OCI-LY1 (cell line): ENCODE measurements around the gene ZNF608.

Source experiments
- H2AFZ ChIP-seq: fragments of 200-600 bp; sonication (generic), shearing (Covaris generic); 2 replicates; pipeline ENCODE4 v1.6.0; 2014; ENCODE audit warnings: antibody characterized with exemption, mild to moderate bottlenecking, low read length
- H3F3A ChIP-seq: fragments of 200-600 bp; sonication (generic), shearing (Covaris generic); 2 replicates; pipeline ENCODE4 v1.6.0; 2014; ENCODE audit warnings: mild to moderate bottlenecking, antibody characterized with exemption, low read length, moderate library complexity; ENCODE audit not compliant: insufficient read depth
- H3K27ac ChIP-seq: fragments of 200-600 bp; sonication (generic); 2 replicates; pipeline ENCODE4 v1.5.1; 2014; ENCODE audit warnings: low read length, mixed run types, mild to moderate bottlenecking, low read depth; ENCODE audit not compliant: poor library complexity, severe bottlenecking
- H3K27me3 ChIP-seq: fragments of 200-600 bp; sonication (generic); 2 replicates; pipeline ENCODE4 v1.6.0; 2014; ENCODE audit warnings: antibody characterized with exemption, mild to moderate bottlenecking, low read length, moderate library complexity; ENCODE audit not compliant: insufficient read depth
- H3K36me3 ChIP-seq: fragments of 200-600 bp; sonication (generic); 2 replicates; pipeline ENCODE4 v1.6.1; 2014; ENCODE audit warnings: mild to moderate bottlenecking, antibody characterized with exemption, low read length, moderate library complexity, mixed read lengths; ENCODE audit not compliant: insufficient read depth
- H3K4me1 ChIP-seq: fragments of 200-600 bp; sonication (generic); 2 replicates; pipeline ENCODE4 v1.5.1; 2014; ENCODE audit warnings: mild to moderate bottlenecking, low read length, moderate library complexity; ENCODE audit not compliant: insufficient read depth, severe bottlenecking
- H3K4me2 ChIP-seq: fragments of 200-600 bp; sonication (generic), shearing (Covaris generic); 2 replicates; pipeline ENCODE4 v1.6.1; 2014; ENCODE audit warnings: low read length
- H3K4me3 ChIP-seq: fragments of 200-600 bp; sonication (generic); 2 replicates; pipeline ENCODE4 v1.5.1; 2014; ENCODE audit warnings: low read length, low read depth, mild to moderate bottlenecking, mixed read lengths; ENCODE audit not compliant: poor library complexity, severe bottlenecking
- H3K79me2 ChIP-seq: fragments of 200-600 bp; shearing (Covaris generic); 2 replicates; pipeline ENCODE4 v1.6.1; 2016; ENCODE audit warnings: mixed run types, low read length, mixed read lengths; ENCODE audit not compliant: insufficient read depth
- H3K9ac ChIP-seq: fragments of 200-600 bp; sonication (generic), shearing (Covaris generic); 2 replicates; pipeline ENCODE4 v1.6.1; 2014; ENCODE audit warnings: mild to moderate bottlenecking, low read length, mixed read lengths
- H3K9me2 ChIP-seq: fragments of 200-600 bp; sonication (generic), shearing (Covaris generic); 2 replicates; pipeline ENCODE4 v1.6.1; 2014; ENCODE audit warnings: low read depth, mild to moderate bottlenecking, low read length, mixed read lengths
- H3K9me3 ChIP-seq: fragments of 200-600 bp; shearing (Covaris generic); 2 replicates; pipeline ENCODE4 v1.6.1; 2014; ENCODE audit warnings: low read length, mixed read lengths
- H4K20me1 ChIP-seq: fragments of 200-600 bp; sonication (generic), shearing (Covaris generic); 2 replicates; pipeline ENCODE4 v1.6.0; 2016; ENCODE audit warnings: mild to moderate bottlenecking, low read length; ENCODE audit not compliant: insufficient read depth
- CTCF ChIP-seq: fragments of 200-600 bp; sonication (generic), shearing (Covaris generic); IDR thresholded peaks from 2 replicates; pipeline ENCODE4 v1.5.1; 2017; ENCODE audit warnings: mild to moderate bottlenecking, antibody characterized with exemption, low read length, moderate library complexity, mixed read lengths
- EZH2 ChIP-seq: fragments of 200-600 bp; sonication (generic), shearing (Covaris generic); IDR thresholded peaks from 2 replicates; pipeline ENCODE4 v1.8.0; 2017; ENCODE audit warnings: borderline replicate concordance, mixed run types, mild to moderate bottlenecking, antibody characterized with exemption, low read length, moderate library complexity, mixed read lengths

ZNF608 gene

GRCh38 chr5:124698770-124699169 lies 47.7 kb downstream of the ZNF608 start:
- Histone ChIP-seq H2AFZ (no peak overlapping the region), H3F3A (no peaks in the 10 kb centered on the region), H3K4me2 (peak overlapping the region; percentile 36; the same call in 1 of the 2 replicates), H3K79me2 (peaks cover 98% of the 10 kb centered on the region), H3K9me3 (no peaks in the 10 kb centered on the region), H3K4me1 (peaks cover 77% of the 10 kb centered on the region), H4K20me1 (no peaks in the 10 kb centered on the region), H3K9ac (peak overlapping the region; percentile 13; the same call in 1 of the 2 replicates), H3K4me3 (no peak overlapping the region), H3K27me3 (no peaks in the 10 kb centered on the region), H3K36me3 (peaks cover 64% of the 10 kb centered on the region), H3K9me2 (no peaks in the 10 kb centered on the region), H3K27ac (peak overlapping the region; percentile 97)
- no peak for TF ChIP-seq EZH2
- TF ChIP-seq CTCF: no peak

GRCh38 chr5:124697933-124698591 lies 48.4 kb downstream of the ZNF608 start:
- peaks cover 77% of the 10 kb centered on the region for H3K4me1 ChIP-seq
- H4K20me1 ChIP-seq: no peaks in the 10 kb centered on the region
- no peaks in the 10 kb centered on the region for H3K27me3 ChIP-seq
- peaks cover 64% of the 10 kb centered on the region for H3K36me3 ChIP-seq
- peak overlapping the region; percentile 28 for H3K4me3 ChIP-seq
- no peaks in the 10 kb centered on the region for H3K9me3 ChIP-seq
- no peaks in the 10 kb centered on the region for H3K9me2 ChIP-seq
- peak overlapping the region; percentile 36; the same call in 1 of the 2 replicates for H3K4me2 ChIP-seq
- TF ChIP-seq CTCF: no peak
- no peak for TF ChIP-seq EZH2
- H3K9ac ChIP-seq: peak overlapping the region; percentile 28; the same call in 1 of the 2 replicates
- no peaks in the 10 kb centered on the region for H3F3A ChIP-seq
- H2AFZ ChIP-seq: no peak overlapping the region
- H3K27ac ChIP-seq: peak overlapping the region; percentile 97
- peaks cover 98% of the 10 kb centered on the region for H3K79me2 ChIP-seq

GRCh38 chr5:124697501-124697900 lies 48.9 kb downstream of the ZNF608 start:
- Histone ChIP-seq H3K36me3 (peaks cover 64% of the 10 kb centered on the region), H3K27me3 (no peaks in the 10 kb centered on the region), H3K4me3 (peak overlapping the region; percentile 28), H2AFZ (no peak overlapping the region), H3K9me3 (no peaks in the 10 kb centered on the region), H3K27ac (peak overlapping the region; percentile 97), H3K9ac (peak overlapping the region; percentile 28; the same call in 1 of the 2 replicates), H3K4me2 (peak overlapping the region; percentile 36), H3K79me2 (peaks cover 98% of the 10 kb centered on the region), H4K20me1 (no peaks in the 10 kb centered on the region), H3F3A (no peaks in the 10 kb centered on the region), H3K9me2 (no peaks in the 10 kb centered on the region), H3K4me1 (peaks cover 77% of the 10 kb centered on the region)
- no peak for TF ChIP-seq CTCF
- no peak for TF ChIP-seq EZH2
